Subcutaneous abdominal adipose tissue (tissue), 5 donors: Measurements from ENCODE around the gene CDK13.
A peak's percentile ranks its signal among the peaks of the same experiment; 100 is the strongest.
"Not testable (repeated sequence)": the region's sequence is repeated elsewhere in the genome, so short reads cannot be mapped to it uniquely, and the experiment has no call there.

Source experiments
- H3K27ac ChIP-seq: one replicate; pipeline ENCODE4 v1.7.0; 2013; ENCODE audit warnings: low read depth, mild to moderate bottlenecking, inconsistent platforms, low read length, moderate library complexity
- H3K27me3 ChIP-seq, 5 donors: one replicate each; pipeline ENCODE4 v1.7.0; 2013; ENCODE audit warnings: low read length in 5 of 5, inconsistent platforms in 1 of 5; ENCODE audit not compliant: control insufficient read depth in 5 of 5, insufficient read depth in 4 of 5
- H3K36me3 ChIP-seq, 5 donors: one replicate each; pipeline ENCODE4 v1.7.0; 2013; ENCODE audit warnings: low read length in 5 of 5; ENCODE audit not compliant: control insufficient read depth in 5 of 5, insufficient read depth in 5 of 5
- H3K4me1 ChIP-seq, 5 donors: one replicate each; pipeline ENCODE4 v1.7.0; 2013; ENCODE audit warnings: low read length in 5 of 5, mild to moderate bottlenecking in 3 of 5, moderate library complexity in 1 of 5; ENCODE audit not compliant: control insufficient read depth in 5 of 5, insufficient read depth in 5 of 5
- H3K4me3 ChIP-seq, 5 donors: one replicate each; pipeline ENCODE4 v1.7.0; 2013; ENCODE audit warnings: low read length in 5 of 5, low read depth in 1 of 5
- H3K9ac ChIP-seq, 5 donors: one replicate each; pipeline ENCODE4 v1.7.0; 2013; ENCODE audit warnings: low read length in 5 of 5, mild to moderate bottlenecking in 4 of 5, moderate library complexity in 3 of 5
- H3K9me3 ChIP-seq, 5 donors: one replicate each; pipeline ENCODE4 v1.7.0; 2013; ENCODE audit warnings: low read length in 5 of 5; ENCODE audit not compliant: control insufficient read depth in 5 of 5
- donor health status: healthy.
- donor health status: healthy.
- donor health status: healthy.
- donor health status: healthy.
- donor health status: healthy.

Gene CDK13

DNA sequence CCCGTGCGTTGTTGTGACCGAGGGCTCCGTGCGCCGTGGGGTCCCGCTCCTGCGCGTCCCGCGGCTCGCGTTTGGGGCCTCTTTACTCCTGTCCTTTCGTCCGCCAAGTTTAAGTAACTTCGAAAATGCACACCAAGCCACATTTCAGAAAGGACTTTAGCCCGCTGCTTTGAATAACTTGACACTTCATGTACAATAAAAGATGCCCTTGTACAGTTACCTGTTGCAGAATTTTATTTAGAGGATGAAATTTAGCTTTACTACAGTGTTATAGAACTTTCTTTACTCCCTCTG, 185.2 kb downstream of the CDK13 start:
- peak overlapping the region; percentile 95 for H3K27ac ChIP-seq
- peak overlapping the region in 4 of 5 donors; percentile 98 to 100 (median 100) for H3K9ac ChIP-seq
- no peaks in the 10 kb centered on the region for H3K36me3 ChIP-seq
- no peaks in the 10 kb centered on the region for H3K9me3 ChIP-seq
- peak overlapping the region; percentile 53 to 96 (median 84) for H3K4me3 ChIP-seq
- no peaks in the 10 kb centered on the region for H3K27me3 ChIP-seq
- peaks cover 0 to 37% (median 26%) of the 10 kb centered on the region in 5 donors for H3K4me1 ChIP-seq

DNA sequence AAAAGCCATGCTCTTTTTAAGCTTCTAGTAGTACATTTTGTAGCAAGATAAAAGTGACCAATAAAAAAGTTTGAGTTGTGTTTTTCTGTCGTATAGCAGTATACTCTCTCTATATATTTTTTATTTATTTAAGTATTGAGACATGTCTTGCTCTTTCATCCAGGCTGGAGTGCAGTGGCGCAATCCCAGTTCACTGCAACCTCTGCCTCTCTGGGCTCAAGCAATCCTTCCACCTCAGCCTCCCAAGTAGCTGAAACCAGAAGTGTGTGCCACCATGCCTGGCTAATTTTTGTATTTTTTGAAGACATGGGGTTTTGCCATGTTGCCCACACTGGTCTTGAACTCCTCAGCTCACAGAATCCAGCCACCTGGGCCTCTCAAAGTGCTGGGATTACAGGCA, 187.5 kb downstream of the CDK13 start:
- Histone ChIP-seq H3K27me3 (no peaks in the 10 kb centered on the region), H3K9me3 (no peaks in the 10 kb centered on the region), H3K4me1 (peaks cover 0 to 21% (median 19%) of the 10 kb centered on the region in 5 donors), H3K27ac (no peak overlapping the region), H3K36me3 (no peaks in the 10 kb centered on the region), H3K4me3 (no peak overlapping the region), H3K9ac (no peak overlapping the region)

DNA sequence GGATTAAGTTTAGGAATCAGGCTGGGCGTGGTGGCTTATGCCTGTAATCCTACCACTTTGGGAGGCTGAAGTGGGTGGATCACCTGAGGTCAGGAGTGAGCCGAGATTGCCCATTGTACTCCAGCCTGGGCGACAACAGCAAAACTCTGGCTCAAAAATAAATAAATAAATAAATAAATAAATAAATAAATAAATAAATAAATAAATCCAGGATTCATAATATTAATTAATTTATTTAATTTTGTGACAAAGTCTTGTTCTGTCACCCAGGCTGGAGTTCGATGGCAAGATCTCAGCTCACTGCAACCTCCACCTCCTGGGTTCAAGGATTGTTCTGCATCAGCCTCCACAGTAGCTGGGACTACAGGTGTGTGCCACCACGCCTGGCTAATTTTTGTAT, 188.9 kb downstream of the CDK13 start:
- Histone ChIP-seq H3K27me3 (no peaks in the 10 kb centered on the region), H3K36me3 (no peaks in the 10 kb centered on the region), H3K27ac (no peak overlapping the region), H3K9me3 (no peaks in the 10 kb centered on the region), H3K9ac (no peak overlapping the region), H3K4me3 (no peak overlapping the region), H3K4me1 (peaks cover 0 to 8% (median 7%) of the 10 kb centered on the region in 5 donors)

GRCh38 chr7:40139891-40140290, 189.8 kb downstream of the CDK13 start:
- not testable (repeated sequence) for H3K27ac ChIP-seq, H3K36me3 ChIP-seq, H3K4me1 ChIP-seq, H3K9ac ChIP-seq, H3K9me3 ChIP-seq, H3K4me3 ChIP-seq, H3K27me3 ChIP-seq

GRCh38 chr7:40141916-40142315, 191.9 kb downstream of the CDK13 start:
- H3K9me3 ChIP-seq, H3K4me3 ChIP-seq, H3K36me3 ChIP-seq, H3K27me3 ChIP-seq, H3K27ac ChIP-seq, H3K4me1 ChIP-seq, H3K9ac ChIP-seq: not testable (repeated sequence)

- not testable (repeated sequence) for H3K27me3 ChIP-seq, H3K4me3 ChIP-seq, H3K27ac ChIP-seq, H3K9me3 ChIP-seq, H3K36me3 ChIP-seq, H3K9ac ChIP-seq, H3K4me1 ChIP-seq
Measured at GRCh38 chr7:40145596-40146130, 195.6 kb downstream of the CDK13 start.

DNA sequence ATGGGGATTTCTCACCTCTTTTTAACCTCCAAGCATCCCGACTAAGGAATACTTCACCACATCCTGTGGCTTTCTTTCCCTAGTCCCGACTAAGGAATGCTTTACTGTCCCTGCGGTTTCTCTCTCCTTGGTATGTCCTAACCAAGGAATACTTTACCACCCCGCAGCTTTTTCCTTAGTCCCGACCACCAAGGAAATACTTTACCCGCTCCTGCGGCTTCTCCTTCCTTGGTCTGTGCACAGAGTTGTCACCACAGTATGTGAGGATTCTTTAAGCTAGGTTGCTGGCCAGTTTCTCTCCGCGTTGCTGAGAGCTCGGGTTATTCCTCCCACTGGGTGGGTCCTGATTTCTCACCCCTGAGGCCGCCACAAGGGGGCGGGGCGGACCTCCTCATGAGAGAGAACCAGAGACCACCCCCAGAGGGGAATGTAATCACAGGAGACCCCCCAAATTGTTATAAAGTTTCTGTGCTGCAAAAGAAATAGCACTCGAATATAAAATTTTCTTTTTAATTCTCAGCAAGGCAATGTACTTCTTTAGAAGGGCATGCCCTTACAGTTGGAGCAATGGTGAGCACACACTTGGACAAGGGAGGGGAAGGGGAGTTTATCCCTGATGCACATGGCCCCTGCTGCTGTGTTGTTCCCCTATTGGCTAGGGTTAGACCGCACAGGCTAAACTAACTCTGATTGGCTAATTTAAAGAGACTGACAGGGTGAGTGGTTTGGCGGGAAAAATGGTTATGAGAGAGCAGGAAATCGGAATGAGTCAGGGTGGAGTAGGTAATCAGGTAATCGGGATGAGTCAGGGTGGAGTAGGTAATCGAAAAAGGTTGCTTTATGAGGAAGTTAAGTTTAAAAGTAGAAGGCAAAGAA, 197.6 kb downstream of the CDK13 start:
- Histone ChIP-seq H3K4me1 (no peaks in the 10 kb centered on the region), H3K4me3 (no peak overlapping the region), H3K9ac (no peak overlapping the region), H3K27ac (no peak overlapping the region), H3K27me3 (no peaks in the 10 kb centered on the region), H3K36me3 (no peaks in the 10 kb centered on the region), H3K9me3 (no peaks in the 10 kb centered on the region)

DNA sequence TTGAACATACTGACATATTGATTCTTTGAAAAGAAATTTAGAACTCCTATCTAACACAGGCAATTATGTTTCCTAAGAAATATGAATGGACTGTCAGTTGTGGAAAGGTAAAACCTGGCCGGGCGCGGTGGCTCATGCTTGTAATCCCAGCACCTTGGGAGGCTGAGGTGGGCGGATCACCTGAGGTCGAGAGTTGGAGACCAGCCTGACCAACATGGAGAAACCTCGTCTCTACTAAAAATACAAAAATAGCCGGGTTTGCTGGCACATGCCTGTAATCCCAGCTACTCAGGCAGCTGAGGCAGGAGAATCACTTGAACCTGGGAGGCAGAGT, 198.2 kb downstream of the CDK13 start:
- not testable (repeated sequence) for H3K27ac ChIP-seq, H3K4me3 ChIP-seq, H3K9me3 ChIP-seq, H3K4me1 ChIP-seq, H3K36me3 ChIP-seq, H3K9ac ChIP-seq, H3K27me3 ChIP-seq

DNA sequence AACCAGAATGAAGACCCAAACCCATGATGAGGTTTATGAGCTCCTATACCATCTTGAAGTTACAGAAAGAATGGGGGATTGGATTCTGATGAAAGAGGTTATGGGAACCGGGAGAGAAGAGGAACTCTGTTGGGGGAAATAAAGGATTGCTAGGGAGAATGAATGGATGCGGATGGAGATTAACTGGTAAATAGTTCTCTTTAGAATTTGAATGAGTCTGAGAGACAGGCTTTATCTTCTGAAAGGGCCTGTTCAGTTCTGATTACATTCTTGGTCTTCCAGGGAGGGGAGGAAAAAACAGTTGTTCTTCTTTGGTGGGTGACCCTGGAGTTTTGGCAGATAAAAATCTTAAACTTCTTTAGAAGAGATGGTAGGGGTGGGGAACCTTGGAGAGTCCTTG, 198.6 kb downstream of the CDK13 start:
- no peaks in the 10 kb centered on the region for H3K4me1 ChIP-seq
- H3K27ac ChIP-seq, result no peak overlapping the region
- no peak overlapping the region for H3K4me3 ChIP-seq
- no peaks in the 10 kb centered on the region for H3K9me3 ChIP-seq
- no peaks in the 10 kb centered on the region for H3K27me3 ChIP-seq
- H3K36me3 ChIP-seq, result no peaks in the 10 kb centered on the region
- H3K9ac ChIP-seq, result no peak overlapping the region
